Progenitor cell of endocrine pancreas (in vitro differentiated cells): ENCODE results near the gene TAF11L14. TPM values are rescaled to one million over a fixed set of nuclear protein-coding genes. Genes with fewer than 3 reads are reported as not detected.

Source experiments
- DNase-seq: peaks from one replicate; pipeline ENCODE4 v3.0.0; 2021; ENCODE audit warnings: low spot score; ENCODE audit not compliant: unreplicated experiment
- H3K27ac Mint-ChIP-seq: 2 replicates; pipeline ENCODE4 v1.8.0; 2021; ENCODE audit warnings: mild to moderate bottlenecking, moderate library complexity, mixed read lengths
- H3K27me3 Mint-ChIP-seq: 2 replicates; pipeline ENCODE4 v1.8.0; 2021; ENCODE audit warnings: mixed read lengths
- H3K36me3 Mint-ChIP-seq: 2 replicates; pipeline ENCODE4 v1.8.0; 2022; ENCODE audit warnings: mixed read lengths; ENCODE audit not compliant: insufficient read depth
- H3K4me1 Mint-ChIP-seq: 2 replicates; pipeline ENCODE4 v1.8.0; 2021; ENCODE audit warnings: low read depth, mixed read lengths
- H3K4me3 Mint-ChIP-seq: 2 replicates; pipeline ENCODE4 v1.8.0; 2021; ENCODE audit warnings: low read depth, mild to moderate bottlenecking, moderate library complexity, mixed read lengths
- H3K9me3 Mint-ChIP-seq: 2 replicates; pipeline ENCODE4 v1.8.0; 2021; ENCODE audit warnings: low read depth, mixed read lengths
- total RNA-seq: library from RNA; stranded (reverse); gene quantifications from 2 replicates; pipeline ENCODE4 v1.2.1, GENCODE V29; 2021
- TF ChIP-seq, protein P1 (sequence below): fragments of 200-600 bp; sonication (generic); IDR thresholded peaks from one replicate; pipeline ENCODE4 v1.5.0; 2021; ENCODE audit warnings: antibody characterized with exemption, mild to moderate bottlenecking; ENCODE audit not compliant: unreplicated experiment

The TAF11L14 gene
- total RNA-seq, 1 donor from 2014 or later, result not detected

DNA sequence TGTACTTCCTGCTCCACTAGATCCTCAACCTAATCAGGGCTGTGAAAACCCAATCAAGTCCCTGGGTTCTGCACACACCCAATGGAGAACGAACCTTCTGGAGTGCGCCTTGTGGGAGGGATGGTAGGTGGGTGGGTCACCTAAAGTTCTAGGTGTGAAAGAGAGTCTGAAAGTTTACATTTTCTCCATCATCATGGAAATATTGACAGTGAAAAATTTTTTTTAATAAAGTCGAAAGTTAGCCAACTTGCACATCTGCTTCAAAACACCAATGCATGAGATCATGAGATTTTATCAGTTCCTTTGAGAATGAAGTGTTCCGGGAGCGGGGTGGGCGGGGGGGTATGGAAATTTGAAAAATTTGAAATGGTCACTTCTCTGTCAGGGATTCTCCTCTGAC lies 21.7 kb downstream of the TAF11L14 start:
- H3K4me1 Mint-ChIP-seq, result no peaks in the 10 kb centered on the region
- H3K36me3 Mint-ChIP-seq, result no peaks in the 10 kb centered on the region
- peaks cover 3% of the 10 kb centered on the region for H3K9me3 Mint-ChIP-seq
- DNase-seq, result no peak
- TF ChIP-seq, protein P1, sequence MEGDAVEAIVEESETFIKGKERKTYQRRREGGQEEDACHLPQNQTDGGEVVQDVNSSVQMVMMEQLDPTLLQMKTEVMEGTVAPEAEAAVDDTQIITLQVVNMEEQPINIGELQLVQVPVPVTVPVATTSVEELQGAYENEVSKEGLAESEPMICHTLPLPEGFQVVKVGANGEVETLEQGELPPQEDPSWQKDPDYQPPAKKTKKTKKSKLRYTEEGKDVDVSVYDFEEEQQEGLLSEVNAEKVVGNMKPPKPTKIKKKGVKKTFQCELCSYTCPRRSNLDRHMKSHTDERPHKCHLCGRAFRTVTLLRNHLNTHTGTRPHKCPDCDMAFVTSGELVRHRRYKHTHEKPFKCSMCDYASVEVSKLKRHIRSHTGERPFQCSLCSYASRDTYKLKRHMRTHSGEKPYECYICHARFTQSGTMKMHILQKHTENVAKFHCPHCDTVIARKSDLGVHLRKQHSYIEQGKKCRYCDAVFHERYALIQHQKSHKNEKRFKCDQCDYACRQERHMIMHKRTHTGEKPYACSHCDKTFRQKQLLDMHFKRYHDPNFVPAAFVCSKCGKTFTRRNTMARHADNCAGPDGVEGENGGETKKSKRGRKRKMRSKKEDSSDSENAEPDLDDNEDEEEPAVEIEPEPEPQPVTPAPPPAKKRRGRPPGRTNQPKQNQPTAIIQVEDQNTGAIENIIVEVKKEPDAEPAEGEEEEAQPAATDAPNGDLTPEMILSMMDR, result no peak
- no peak overlapping the region for H3K4me3 Mint-ChIP-seq
- no peaks in the 10 kb centered on the region for H3K27me3 Mint-ChIP-seq
- H3K27ac Mint-ChIP-seq, result no peak overlapping the region

DNA sequence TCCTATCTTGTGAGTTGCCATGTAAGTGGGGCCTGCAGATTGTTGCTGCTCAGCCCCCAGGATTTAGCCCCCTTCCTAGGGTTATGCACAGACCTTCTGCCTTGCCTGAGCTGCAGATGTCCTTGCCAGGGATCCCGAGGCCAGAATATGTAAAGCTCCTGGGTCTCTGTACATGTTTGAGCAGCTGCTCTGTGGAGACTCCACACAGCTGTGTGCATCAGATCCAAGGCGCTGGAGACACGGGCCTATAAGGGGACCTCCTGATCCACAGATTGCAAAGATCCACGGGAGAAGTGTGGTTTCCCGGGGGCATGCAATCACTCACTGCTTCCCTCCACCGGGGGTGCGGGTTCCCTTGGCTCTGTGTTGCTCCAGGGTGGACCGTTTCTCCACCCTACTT lies 28.9 kb downstream of the TAF11L14 start:
- Mint-ChIP-seq H3K36me3 (no peaks in the 10 kb centered on the region), H3K27me3 (no peaks in the 10 kb centered on the region), H3K4me3 (no peak overlapping the region), H3K4me1 (no peaks in the 10 kb centered on the region), H3K27ac (no peak overlapping the region), H3K9me3 (peaks cover 10% of the 10 kb centered on the region)
- TF ChIP-seq, protein P1, result no peak
- no peak for DNase-seq

DNA sequence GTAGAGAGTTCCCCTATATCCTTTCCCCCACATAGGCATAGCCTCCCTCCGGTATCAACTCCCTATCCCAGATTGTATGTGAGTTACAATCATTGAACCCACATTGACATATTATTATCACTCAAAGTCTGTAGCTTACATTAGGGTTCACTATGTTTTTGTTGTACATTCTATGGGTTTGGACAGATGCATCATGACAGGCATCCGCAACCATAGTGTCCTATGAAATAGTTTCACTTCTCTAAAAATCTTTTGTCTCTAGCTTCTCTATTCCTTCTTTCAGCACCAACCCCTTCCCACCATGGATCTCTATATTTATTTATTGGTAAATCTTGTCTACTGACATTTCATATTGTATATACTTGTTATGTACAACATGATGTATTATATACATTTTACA lies 31.6 kb downstream of the TAF11L14 start:
- Mint-ChIP-seq H3K27me3 (no peaks in the 10 kb centered on the region), H3K9me3 (peaks cover 8% of the 10 kb centered on the region), H3K27ac (no peak overlapping the region), H3K36me3 (no peaks in the 10 kb centered on the region), H3K4me3 (no peak overlapping the region), H3K4me1 (no peaks in the 10 kb centered on the region)
- DNase-seq, result no peak
- TF ChIP-seq, protein P1, result no peak

DNA sequence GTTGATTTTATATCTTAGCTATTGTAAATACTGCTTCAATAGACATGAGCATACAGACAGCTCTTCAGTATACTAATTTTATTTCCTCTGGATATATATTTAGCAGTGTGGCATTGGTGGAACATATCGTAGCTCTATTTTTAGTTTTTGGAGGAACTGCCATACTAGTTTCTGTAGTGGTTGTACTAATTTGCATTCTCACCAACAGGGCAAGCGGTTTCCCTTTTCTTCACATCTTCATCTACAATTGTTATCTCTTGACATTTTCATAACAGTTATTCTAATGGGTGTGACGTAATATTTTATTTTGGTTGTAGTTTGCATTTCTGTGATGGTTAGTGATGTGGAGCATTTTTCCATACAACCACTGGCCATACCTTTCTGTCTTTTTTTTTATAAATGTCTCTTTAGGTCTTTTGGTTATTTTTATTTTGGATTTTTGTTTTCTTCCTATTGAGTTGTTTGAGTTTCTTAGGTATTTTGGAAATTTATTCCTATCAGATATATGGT lies 32.5 kb downstream of the TAF11L14 start:
- Mint-ChIP-seq H3K27ac (no peak overlapping the region), H3K4me3 (no peak overlapping the region), H3K4me1 (no peaks in the 10 kb centered on the region), H3K27me3 (no peaks in the 10 kb centered on the region), H3K36me3 (no peaks in the 10 kb centered on the region), H3K9me3 (peaks cover 3% of the 10 kb centered on the region)
- DNase-seq, result no peak
- TF ChIP-seq, protein P1, result no peak

DNA sequence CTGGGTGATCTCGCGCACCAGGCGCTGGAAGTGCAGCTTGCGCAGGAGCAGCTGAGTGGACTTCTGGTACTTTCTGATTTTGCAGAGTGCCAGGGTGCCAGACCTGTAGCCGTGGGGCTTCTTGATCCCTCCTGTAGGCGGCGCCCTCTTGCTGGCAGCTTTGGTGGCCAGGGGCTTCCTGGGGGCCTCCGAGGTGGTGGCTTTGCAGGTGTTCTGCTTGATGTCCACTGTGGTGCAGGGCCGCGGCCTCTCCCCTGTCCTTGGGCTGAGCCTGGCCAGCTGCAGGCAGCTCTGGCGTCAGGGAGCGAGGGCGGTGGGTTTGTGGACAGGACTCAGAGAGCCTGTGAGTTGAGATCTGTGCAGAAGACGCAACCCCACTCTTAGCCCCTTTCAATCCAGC lies 36.1 kb downstream of the TAF11L14 start:
- no peak for DNase-seq
- no peaks in the 10 kb centered on the region for H3K27me3 Mint-ChIP-seq
- H3K27ac Mint-ChIP-seq, result no peak overlapping the region
- H3K4me3 Mint-ChIP-seq, result no peak overlapping the region
- no peaks in the 10 kb centered on the region for H3K36me3 Mint-ChIP-seq
- no peaks in the 10 kb centered on the region for H3K9me3 Mint-ChIP-seq
- H3K4me1 Mint-ChIP-seq, result no peaks in the 10 kb centered on the region
- TF ChIP-seq, protein P1, result no peak
